ENCODE results near the gene CFAP92.
A peak's percentile ranks its signal among the peaks of the same experiment; 100 is the strongest.

GRCh38 chr3:129016356-129016719 is 22.5 kb upstream of the CFAP92 start:
- TF ChIP-seq, protein P1, sequence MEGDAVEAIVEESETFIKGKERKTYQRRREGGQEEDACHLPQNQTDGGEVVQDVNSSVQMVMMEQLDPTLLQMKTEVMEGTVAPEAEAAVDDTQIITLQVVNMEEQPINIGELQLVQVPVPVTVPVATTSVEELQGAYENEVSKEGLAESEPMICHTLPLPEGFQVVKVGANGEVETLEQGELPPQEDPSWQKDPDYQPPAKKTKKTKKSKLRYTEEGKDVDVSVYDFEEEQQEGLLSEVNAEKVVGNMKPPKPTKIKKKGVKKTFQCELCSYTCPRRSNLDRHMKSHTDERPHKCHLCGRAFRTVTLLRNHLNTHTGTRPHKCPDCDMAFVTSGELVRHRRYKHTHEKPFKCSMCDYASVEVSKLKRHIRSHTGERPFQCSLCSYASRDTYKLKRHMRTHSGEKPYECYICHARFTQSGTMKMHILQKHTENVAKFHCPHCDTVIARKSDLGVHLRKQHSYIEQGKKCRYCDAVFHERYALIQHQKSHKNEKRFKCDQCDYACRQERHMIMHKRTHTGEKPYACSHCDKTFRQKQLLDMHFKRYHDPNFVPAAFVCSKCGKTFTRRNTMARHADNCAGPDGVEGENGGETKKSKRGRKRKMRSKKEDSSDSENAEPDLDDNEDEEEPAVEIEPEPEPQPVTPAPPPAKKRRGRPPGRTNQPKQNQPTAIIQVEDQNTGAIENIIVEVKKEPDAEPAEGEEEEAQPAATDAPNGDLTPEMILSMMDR (IDR thresholded peaks at IDR 0.05; ENCODE audit: low read length), result peak; percentile 15; the same call in 1 of the 2 replicates
- TF ChIP-seq EZH2 (optimal IDR thresholded peaks at IDR 0.05; ENCODE audit: low read depth, low read length), result no peak
- no peak for TF ChIP-seq EZH2phosphoT487 (IDR thresholded peaks at IDR 0.05; ENCODE audit: low read length)

Measured in MM.1S (cell line).